CD4-positive, alpha-beta T cell treated with Interleukin-15 for 1 hour (primary cell): Measurements from ENCODE around the gene CELSR1.

Experiments used
- DNase-seq: peaks from one replicate; pipeline ENCODE4 v3.0.0-alpha.2; 2020

The CELSR1 gene

DNA sequence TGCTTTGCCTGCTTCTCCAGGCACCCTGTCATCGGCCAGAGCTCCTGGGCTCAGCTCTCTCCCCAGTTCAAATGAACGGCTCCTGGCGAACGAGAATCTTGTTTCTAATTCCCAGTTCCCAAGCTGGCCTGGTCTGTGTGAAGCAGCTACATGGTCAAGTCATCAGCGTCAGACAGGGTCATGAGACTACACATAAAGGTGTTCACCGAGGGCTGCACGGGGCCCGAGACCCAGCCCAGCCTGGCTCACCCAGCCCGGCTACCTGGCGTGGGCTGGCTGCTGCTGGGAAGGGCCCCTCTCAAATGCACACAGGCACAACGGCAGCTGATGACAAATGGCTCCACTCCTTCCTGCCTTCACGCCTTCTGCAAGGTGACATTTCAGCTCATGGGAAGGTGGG, 14.6 kb upstream of the CELSR1 start:
- no peak for DNase-seq

DNA sequence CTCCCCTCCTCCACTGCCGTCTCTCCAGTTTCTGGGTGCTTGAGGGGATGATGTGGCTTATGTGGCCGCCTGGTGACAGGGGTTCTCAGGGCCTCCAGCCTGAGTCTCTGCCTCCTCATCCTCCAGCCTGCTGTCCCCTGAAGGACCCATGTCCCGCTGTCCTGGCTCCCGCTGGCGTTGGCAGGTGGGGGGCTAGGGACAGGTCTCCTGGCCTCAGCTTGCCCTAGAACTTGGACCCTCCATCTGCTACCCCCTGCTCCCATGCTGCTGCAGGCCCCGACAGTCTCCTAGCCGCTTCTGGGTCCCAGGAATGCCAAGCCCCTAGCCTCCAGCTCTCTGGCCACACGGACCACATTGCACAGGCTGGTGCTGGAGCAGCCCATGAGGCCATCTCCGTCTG, 13.9 kb upstream of the CELSR1 start:
- no peak for DNase-seq

DNA sequence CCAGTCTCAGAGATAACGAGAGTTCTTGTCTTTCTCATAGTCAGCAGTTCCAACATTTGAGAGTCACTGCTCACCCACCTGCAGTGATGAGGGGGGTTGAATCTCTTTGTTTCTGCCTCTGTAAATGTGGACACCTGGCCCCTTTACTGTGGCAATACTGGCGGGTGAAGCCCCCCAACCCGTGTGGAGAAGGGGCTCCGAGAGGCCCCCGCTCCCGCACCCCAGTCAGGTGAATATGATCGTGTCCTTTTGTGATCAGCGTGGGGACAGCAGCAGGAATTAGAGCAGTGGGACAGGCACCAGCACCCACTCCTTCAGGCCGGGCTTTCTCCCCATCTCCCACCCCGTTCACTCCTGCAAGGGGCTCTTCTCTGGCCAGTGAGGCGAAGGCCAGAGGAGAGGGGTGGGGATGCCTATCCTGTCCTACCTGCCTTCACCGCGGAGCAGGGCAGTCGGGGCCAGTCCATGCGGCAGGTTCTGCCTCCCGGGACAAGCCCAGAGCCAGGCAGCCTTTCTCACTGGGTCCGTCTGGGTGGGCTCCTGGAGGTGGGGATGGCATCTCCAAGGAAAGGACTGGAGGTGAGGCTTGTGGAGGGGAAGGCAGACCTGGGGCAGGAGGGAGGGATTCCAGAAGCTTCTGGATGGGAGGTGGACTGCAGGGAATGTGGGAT, 12.7 kb upstream of the CELSR1 start:
- DNase-seq: no peak

DNA sequence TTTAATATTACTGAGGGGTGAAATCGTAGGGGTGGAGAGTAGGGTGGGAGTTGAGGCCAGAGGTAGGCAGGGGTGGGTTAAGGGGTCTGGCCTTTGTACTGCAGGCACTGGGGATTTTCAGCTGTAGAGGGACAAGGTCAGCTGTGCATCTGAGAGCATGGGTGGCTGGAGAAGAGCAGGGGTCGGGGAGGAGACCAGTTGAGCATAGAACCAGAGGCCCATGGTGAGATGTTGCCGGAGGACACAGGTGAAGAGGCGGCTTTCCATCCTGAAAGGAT, 12.1 kb upstream of the CELSR1 start:
- DNase-seq: no peak

DNA sequence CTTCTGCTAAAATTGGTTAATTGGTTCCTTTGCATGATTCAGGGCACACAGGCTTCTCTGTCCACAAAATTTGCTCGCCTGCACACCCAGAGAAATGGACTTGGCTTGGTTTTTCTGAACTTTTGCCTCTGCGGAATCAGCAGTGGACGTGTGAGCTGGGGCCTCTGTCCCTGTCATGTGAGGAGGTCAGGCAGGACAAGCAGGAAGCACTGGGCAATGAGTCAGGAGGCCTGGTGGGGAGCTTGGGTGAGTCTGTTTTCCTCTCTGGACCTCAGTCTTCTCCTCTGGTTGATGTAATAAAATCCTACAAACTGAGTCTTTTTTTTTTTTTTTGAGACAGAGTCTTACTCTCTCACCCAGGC, 10.4 kb upstream of the CELSR1 start:
- peak; percentile 67 for DNase-seq

DNA sequence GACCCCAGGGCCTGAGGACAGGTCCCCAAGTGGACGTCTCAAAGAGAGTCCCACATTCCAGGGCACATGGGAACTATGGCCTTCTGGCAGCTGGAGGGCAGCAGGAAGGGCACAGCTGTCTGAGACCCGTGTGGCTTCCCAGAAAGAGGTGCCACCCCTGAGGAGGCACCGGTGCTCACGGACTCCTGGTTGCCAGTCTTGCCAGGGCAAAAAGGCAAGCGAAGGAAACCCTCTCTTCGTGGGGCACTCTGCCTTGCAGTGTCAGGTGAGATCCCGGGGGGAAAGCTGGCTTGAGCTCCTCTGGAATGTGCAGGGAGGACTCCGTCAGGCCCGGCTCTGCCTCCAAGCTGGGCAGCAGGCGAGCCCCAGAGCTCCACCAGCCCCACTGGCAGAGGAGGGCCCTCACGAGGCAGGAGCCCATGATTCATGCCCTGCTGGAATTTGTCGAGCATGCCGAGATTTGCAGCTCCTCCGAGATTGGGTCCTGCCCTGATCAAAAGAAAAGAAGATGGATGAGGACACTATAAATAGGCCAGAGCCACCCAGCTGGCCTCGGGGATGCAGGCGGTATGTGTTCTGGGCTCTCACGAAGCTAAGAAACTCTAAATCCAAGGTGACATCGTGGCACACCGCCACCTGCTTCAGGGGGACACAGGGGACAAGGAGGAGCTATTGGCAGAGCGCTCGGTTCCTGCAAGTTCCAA, 9.9 kb upstream of the CELSR1 start:
- DNase-seq: no peak

DNA sequence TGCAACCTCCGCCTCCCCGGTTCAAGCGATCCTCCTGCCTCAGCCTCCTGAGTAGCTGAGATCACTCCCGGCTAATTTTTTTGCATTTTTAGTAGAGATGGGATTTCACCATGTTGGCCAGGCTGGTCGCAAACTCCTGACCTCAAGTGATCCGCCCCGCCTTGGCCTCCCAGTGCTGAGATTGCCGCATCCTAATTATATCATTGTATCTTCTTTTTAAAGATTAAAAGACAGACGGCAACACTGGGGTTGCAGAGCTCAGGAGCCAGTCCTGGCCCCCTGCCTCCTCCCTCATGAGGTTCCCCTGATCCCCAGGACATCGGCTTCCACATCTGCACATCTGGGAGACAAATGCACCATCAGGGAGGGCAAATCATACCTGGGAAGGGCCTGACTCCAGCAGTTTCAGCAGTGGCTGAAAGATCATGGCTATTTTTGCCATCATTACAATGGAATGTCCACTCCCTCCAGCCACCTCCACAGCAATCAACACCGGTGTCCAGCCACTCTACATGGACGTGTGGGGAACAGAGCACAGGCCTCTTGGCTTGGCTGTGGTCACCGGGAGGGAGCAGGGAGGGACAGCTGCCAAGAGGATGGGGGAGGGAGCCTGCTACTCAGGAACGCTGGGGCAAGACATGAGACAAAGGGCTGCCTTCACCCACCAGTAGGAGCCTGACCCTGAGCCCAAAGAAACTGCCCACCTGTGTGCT, 9.2 kb upstream of the CELSR1 start:
- no peak for DNase-seq

DNA sequence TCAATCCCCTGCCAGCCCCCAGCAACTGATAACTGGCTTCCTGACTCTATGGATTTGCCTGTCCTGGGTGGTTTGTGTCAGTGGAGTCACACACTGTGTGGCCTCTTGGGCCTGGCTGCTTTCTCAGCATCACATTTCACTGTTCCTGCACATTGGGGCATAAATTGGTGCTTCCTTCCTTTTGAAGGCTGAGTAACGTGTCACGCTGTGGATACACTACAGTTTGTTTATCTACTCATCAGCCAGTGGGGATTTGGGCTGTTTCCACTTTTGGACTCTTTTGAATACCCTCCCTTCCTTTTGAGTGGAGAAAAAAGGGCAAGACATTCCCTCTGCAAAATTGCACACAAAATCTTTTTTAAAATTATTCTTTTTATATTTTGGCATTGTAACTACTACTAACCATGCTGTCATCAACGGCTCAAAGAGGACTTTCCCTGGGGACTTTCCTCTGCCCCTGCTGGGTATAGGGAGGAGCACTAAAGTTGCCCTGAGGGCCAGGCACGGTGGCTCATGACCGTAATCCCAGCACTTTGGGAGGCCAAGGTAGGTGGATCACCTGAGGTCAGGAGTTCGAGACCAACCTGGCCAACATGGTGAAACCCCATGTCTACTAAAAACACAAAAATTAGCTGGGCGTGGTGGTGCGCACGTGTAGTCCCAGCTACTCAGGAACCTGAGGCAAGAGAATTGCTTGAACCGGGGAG, 7.8 kb upstream of the CELSR1 start:
- no peak for DNase-seq

DNA sequence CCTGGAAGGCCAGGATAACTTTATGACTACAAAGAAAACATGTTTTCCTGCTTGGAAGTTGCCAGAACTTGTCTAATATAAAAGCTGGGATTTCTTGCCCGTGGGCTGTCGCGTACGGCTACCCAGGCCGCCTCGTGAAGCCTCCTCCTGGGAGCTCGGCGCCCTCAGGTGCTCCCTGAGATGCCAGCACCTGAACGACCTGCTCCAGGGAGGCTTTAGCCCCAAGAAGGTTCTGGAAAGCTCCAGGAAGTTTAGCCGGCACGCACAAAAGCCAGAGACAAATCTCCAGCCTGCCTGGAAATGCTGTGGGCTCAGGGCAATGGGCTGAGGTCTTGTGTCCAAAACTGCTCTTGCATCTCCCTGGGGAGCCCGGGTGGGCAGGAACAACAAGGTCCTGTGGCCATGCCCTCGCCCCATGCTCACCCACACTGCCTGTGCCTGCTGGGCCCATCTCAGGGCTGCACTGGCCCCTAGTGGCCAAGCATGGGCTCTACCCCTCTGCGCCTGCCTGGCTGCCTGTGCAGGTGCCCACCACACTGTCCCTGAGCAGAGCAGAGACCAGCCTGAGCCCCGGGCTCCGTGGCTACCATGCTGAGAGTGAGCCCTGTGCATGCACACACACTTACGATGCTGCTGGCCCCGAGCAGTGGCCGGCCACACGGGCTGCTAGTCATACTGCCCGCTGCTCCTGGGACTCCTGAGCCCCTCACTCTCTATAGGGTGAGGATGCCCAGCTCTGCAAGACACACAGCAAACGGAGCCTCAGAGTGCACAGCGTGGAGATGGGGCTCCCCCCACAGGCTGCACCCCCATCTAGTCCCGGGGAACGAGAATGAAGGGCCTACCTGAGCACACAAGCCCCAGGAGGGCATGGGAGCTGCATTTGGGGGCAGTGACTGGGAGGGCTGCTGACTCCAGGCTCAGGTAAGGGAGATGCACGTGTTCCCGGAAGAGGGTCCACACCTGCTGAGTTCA, 4.9 kb upstream of the CELSR1 start:
- peak; percentile 77 for DNase-seq

DNA sequence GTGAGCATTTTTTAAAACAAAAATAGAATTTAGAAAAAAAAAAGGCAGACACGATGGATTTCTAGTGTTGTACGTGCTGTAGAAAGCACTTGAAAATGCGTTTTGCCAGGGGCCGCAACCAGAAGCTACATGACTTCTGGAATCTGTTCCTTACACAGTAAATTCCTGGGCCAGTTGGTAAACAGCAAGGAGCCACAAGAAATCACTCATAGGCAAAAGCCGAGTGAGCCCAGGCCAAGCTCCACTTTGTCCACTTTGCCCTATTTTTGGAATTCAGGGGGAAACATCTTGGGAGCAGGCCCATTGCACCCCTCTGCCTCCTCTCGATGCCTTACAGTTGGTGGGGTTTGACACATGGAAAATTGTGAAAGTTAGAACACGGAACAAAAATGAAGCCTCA, 4.1 kb upstream of the CELSR1 start:
- DNase-seq: no peak

DNA sequence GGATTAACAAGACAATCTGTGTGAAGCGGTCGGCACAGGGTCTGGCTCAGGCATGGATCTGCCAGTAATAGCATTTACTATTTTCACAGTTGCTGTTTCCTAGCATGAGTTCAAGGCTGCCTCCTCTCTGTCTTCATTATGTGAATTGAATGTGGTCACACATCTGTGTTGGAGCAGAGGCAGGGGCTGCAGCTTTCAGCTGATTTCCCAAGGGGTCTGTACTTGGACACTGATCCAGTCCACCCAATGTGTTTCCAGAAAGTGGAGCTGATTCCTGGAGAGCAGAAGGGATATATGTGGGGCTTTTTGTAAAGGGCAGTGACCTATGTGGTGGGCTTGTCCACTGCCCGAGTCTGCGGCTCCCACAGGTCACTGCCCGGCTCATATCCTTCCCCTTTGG, 3.5 kb upstream of the CELSR1 start:
- no peak for DNase-seq

DNA sequence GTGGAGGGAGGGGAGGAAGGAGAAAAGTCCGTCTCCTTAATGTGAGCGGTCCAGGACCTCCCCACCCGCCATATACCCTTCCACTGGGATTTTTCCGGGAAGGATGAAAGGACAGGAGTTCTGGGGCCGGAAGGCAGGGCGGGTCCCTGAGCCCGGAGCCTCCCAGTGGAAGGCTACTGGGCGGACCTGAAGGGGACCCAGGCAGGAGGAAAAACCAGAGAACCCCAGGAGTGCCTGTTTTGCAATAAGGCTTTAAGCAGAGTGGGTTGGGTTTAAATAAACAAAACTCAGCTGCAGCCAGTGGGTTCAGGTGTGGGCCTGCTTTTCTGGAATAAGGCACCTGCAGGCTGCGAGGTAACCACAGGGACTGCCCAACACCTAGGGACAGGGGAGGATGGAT, 1.7 kb upstream of the CELSR1 start:
- no peak for DNase-seq

DNA sequence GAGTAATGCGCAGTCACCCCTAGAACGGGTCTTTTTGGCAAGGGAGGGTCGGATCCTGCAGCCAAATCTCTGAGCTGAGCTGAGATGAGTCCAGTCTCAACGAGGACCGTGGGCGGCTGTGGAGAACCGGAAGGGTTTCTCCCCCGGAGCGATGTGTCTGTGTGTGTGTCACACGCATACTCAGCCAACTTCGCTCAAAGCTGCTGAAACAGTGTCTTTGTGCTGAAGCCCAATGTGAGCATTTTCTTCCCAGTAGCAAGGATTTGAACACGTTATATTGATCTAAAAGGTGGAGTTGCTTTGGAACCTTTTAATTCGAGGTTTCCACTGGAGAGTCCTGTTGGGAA, 1.4 kb upstream of the CELSR1 start:
- DNase-seq: no peak

DNA sequence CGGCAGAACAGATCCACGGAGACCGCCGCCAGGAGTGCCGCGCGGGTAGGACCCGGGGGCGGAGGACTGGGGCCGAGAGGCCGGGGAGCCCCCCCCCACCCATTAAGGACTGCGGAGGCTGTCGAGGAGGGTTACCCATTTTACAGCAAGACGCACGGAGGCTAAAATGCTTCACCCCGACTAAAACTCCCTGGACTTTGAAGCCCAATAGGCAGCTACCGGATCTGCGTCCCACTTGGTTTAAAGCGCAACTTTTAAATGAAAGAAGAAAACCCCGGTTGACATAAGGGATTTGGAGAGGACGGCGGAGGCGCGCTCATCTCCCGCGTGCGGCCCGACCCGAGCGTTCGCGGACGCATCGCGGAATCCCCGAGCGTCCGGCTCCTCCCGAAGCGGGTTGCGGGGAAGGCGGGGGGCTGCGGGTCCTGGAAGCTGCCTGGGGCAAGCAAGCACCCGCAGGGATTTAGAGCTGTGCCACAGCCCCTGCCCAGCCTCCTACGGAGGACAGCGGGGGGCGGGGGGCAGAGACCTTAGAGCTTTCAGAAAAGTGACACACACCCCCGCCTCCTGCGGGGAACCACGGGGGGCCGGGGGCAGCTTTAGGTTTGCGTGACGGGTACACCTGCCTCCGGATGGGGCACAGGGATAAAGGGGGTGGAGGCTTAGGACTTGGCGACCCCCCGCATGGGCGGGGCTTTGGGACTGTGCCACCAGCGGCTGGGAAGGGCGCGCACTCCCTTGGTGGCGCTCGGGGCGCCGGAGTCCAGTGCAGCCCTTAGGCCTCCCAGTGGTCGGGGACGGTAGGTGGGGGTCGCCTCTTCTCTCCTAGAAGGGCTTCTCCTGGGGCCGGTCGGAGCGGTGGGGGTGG, 760 bp upstream of the CELSR1 start:
- no peak for DNase-seq

DNA sequence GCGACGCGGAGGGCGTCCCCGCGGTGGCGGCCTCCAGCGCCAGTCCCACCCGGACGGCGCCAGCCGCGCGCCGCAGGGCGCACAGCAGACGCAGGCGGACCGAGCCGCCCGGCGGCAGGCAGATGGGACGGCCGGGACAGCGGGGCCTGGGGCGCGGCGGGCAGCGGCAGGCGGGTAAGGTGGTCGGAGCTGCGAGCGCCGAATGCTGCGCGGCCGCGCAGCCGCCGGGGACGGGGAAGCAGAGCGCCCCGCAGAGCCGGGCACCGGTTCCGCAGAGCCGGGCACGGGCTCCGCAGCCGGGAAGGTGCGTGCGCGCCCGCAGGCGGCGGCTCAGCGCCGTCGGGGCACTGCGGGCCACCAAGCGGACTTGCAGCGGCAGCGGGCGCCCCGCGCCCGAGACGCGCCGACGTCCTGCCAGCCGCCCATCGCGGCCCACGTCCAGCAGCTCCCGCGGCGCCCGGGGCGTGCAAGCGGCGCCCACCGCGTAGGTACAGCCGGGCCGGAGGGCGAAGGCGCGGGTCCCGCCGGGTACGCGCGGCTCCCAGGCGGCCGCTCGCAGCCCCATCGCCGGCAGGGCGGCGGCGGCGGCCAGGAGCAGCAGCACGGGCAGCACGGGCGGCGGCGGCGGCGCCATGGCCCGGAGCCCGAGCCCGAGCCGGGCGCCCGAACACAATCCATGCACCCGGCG, 739 bp downstream of the CELSR1 start:
- no peak for DNase-seq

DNA sequence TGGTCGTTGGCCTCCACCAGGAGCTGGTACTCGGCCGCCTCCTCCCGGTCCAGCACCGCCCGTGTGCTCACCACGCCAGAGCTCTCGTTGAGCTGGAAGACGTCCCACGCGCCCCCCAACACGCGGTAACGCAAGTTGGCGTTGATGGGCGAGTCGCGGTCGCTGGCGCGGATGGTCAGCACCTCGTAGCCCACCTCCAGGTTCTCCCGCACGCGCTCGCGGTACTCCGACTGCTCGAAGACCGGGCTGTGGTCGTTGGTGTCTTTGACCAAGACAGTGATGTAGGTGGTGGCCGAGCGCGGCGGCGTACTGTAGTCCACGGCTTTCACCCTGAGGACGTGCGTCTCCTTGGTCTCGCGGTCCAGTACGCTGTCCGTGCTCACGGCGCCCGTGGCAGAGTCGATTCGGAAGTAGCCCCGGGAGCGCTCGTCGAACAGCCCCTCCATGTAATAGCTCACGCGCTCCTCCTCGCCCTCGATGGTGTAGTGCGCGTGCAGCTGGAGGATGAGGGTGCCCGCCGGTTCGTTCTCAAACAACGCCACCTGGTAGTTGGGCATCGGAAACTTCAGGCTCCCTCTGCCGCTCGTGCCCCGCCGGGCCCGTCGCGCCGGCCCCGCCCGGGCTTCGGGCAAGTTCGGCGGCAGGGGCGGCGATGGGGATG, 1.4 kb downstream of the CELSR1 start:
- DNase-seq: no peak

DNA sequence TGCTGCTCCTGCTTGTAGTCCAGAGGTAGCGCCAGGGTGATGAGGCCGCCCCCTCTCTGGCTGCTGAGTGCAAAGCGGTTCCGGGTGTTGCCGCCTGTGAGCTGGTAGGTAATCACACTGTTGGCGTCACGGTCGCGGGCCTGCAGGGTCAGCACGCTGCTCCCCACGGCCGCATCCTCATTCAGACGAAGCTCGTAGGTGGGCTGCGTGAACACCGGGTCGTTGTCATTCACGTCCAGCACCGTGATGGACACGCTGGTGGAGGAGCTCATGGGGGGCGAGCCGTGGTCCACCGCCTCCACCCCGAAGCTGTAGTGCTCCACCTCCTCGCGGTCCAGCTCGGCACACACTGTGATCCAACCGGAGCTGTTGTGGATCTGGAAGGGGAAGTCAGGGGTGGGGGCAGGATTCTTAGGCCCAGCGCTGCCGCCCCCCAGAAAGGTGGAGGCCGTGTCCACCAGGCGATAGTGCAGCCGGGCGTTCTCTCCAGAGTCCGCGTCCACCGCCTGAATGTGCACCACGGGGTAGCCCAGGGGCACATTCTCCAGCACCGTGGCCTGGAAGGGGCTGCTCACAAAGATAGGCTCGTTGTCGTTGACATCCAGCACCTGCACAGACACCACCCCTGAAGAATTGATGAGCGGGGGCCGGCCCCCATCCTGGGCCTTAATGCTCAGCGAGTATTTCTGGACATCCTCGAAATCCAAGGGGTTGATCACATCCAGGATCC, 2.4 kb downstream of the CELSR1 start:
- DNase-seq: no peak

DNA sequence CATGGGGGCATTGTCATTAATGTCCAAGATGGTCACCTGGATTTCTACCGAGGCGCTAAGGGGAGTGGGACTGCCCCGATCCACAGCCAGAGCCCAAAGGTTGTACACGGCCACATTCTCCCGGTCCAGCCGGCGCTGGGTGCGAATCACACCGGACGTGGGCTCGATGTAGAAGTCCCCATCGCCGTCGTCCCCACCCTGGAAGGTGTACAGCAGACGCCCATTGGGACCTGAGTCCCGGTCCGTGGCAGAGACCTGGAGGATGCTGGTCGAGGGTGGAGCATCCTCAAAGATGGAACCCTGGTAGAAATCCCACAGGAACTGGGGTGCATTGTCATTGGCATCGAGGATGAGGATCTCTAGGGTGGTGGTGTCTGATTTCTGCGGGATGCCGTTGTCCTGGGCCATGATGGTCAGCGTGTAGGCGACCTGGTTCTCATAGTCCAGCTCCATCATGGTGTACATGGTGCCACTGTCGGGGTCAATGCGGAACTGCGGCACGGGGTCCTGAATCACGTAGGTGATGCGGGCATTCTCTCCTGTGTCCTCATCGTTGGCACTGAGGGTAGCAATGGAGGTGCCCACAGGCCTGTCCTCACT, 3.1 kb downstream of the CELSR1 start:
- DNase-seq: no peak

DNA sequence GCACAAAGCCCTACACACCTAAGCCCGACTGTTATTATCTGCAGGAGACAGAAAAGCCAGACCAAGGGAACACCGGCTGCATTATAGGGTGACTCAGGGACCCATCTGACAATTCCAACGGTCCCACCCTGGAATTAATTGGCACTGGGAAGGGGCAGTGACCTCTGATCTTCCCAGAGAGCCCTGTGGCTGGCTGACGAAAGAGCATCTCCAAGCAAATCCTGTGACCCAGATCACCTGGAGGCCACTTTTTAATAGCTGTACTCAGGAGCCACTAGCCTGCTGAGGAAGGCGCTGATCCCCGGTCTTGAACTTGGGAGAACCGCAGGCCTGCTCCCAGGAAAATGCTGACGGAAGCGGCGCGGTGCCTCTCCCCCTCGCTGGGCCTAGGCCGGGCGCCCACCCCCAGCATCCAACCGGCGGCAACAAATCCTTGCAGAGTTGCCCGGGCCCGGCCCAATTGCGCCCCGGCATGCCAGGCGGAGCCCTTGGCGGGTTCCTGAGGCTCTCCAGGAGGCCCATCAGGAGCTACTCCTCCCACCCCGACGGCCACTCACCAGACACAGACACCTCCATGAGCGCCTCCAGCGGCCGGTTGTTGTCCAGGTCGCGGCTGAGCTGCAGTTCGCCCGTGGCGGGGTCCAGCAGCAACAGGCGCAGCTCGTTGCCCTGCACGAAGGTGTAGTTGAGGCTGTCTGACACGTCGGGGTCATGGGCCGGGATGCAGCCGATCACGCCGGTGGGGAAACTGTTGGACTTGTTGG, 4.2 kb downstream of the CELSR1 start:
- DNase-seq: no peak
